ENCODE data around the gene ASTN2.

GRCh38 chr9:116958881-116959280 is 456.0 kb downstream of the ASTN2 start:
- TF ChIP-seq, protein P1, sequence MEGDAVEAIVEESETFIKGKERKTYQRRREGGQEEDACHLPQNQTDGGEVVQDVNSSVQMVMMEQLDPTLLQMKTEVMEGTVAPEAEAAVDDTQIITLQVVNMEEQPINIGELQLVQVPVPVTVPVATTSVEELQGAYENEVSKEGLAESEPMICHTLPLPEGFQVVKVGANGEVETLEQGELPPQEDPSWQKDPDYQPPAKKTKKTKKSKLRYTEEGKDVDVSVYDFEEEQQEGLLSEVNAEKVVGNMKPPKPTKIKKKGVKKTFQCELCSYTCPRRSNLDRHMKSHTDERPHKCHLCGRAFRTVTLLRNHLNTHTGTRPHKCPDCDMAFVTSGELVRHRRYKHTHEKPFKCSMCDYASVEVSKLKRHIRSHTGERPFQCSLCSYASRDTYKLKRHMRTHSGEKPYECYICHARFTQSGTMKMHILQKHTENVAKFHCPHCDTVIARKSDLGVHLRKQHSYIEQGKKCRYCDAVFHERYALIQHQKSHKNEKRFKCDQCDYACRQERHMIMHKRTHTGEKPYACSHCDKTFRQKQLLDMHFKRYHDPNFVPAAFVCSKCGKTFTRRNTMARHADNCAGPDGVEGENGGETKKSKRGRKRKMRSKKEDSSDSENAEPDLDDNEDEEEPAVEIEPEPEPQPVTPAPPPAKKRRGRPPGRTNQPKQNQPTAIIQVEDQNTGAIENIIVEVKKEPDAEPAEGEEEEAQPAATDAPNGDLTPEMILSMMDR (IDR thresholded peaks at IDR 0.05) = no peak
- TF ChIP-seq POLR2A (IDR thresholded peaks at IDR 0.05) = no peak

All from Peyer's patch (tissue), 4 donors.